PFSK-1 (cell line): ENCODE results near the gene GGTA1.

Experiments
- FOXP2 ChIP-seq: optimal IDR thresholded peaks from 2 replicates; pipeline ENCODE3; 2011; ENCODE audit warnings: borderline replicate concordance, control low read depth, inconsistent platforms; ENCODE audit not compliant: insufficient read depth; ENCODE audit errors: extremely low read length, extremely low read depth
- POLR2AphosphoS5 ChIP-seq: IDR thresholded peaks from 2 replicates; pipeline ENCODE4 v1.6.1; 2012; ENCODE audit warnings: low read depth, mild to moderate bottlenecking, control low read depth, low read length, moderate library complexity
- SIN3A ChIP-seq: IDR thresholded peaks from 2 replicates; pipeline ENCODE4 v1.6.1; 2012; ENCODE audit warnings: mild to moderate bottlenecking, low read length, moderate library complexity, borderline replicate concordance; ENCODE audit not compliant: insufficient read depth
- TAF1 ChIP-seq: IDR thresholded peaks from 2 replicates; pipeline ENCODE4 v1.6.1; 2012; ENCODE audit warnings: low read length, control low read depth, borderline replicate concordance; ENCODE audit not compliant: insufficient read depth
- TF ChIP-seq, protein P1 (sequence below), 2 experiments: IDR thresholded peaks; 2 replicates each; pipeline versions ENCODE4 v1.6.1 to v1.8.0; 2011 to 2012; ENCODE audit warnings: low read depth in 2 of 2, low read length in 2 of 2, control low read depth in 1 of 2, inconsistent platforms in 1 of 2, mild to moderate bottlenecking in 1 of 2, moderate library complexity in 1 of 2; ENCODE audit not compliant: insufficient read depth in 1 of 2

The GGTA1 gene

DNA sequence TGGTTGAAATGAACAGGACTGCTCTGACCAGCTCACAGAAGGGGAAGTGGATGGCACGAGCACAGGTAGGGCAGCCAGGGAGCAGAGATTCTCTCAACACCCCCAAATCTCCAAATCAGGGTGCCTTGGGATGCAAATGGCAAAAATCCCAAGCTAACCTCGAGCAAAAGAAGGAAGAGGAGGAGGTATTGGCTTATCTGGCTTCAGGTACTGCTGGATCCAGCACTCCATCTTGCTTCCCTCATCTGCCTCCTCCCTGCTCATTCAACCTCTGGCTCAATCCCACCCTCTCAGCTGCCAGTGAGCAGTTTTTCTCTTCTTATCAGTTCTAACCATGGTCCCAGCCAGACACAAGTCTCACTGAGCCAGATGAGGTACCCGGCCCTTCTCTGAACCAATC is 41.6 kb upstream of the GGTA1 start:
- TF ChIP-seq, protein P1, sequence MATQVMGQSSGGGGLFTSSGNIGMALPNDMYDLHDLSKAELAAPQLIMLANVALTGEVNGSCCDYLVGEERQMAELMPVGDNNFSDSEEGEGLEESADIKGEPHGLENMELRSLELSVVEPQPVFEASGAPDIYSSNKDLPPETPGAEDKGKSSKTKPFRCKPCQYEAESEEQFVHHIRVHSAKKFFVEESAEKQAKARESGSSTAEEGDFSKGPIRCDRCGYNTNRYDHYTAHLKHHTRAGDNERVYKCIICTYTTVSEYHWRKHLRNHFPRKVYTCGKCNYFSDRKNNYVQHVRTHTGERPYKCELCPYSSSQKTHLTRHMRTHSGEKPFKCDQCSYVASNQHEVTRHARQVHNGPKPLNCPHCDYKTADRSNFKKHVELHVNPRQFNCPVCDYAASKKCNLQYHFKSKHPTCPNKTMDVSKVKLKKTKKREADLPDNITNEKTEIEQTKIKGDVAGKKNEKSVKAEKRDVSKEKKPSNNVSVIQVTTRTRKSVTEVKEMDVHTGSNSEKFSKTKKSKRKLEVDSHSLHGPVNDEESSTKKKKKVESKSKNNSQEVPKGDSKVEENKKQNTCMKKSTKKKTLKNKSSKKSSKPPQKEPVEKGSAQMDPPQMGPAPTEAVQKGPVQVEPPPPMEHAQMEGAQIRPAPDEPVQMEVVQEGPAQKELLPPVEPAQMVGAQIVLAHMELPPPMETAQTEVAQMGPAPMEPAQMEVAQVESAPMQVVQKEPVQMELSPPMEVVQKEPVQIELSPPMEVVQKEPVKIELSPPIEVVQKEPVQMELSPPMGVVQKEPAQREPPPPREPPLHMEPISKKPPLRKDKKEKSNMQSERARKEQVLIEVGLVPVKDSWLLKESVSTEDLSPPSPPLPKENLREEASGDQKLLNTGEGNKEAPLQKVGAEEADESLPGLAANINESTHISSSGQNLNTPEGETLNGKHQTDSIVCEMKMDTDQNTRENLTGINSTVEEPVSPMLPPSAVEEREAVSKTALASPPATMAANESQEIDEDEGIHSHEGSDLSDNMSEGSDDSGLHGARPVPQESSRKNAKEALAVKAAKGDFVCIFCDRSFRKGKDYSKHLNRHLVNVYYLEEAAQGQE (IDR thresholded peaks at IDR 0.05; ENCODE audit: insufficient read depth in 1 of 2, low read depth in 2 of 2, low read length in 2 of 2), result no peak
- TF ChIP-seq SIN3A (no peak), FOXP2 (no peak), TAF1 (no peak), POLR2AphosphoS5 (no peak)

DNA sequence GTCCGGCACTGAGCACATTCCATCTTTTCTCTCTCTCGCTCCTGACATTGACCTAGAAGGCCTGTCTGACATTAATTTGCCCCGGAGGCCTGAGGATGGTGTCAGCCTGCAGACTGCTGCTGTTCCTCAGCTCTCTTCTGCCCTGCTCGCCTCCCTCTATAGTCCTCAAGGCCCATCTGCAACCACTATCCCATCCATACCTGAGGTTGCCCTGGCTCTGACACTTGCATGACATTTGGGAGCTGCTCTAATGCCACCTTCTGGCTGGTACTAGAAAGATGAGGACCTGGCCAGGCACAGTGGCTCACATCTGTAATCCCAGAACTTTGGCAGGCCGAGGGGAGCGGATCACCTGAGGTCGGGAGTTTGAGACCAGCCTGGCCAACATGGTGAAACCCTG is 38.6 kb upstream of the GGTA1 start:
- TF ChIP-seq FOXP2 (no peak), POLR2AphosphoS5 (no peak), SIN3A (no peak), TAF1 (no peak)
- TF ChIP-seq, protein P1 (IDR thresholded peaks at IDR 0.05; ENCODE audit: insufficient read depth in 1 of 2, low read depth in 2 of 2, low read length in 2 of 2), result no peak

DNA sequence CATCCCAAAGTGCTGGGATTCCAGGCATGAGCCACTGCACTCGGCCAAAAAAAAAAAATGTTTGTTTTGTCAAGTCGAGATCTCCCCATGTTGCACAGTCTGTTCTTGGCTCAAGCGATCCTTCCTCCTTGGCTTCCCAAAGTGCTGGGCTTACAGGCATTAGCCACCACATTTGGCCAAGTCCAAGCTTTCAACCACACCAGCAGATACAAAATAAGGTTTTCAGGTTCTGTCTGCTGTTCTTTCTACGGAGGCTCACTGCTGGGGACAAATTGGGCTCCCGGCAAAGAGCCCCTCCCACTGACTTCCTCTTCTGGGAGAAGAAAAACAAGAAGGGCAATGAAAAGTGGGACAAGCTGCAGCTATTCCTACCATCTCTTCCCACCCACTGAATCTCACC is 37.6 kb upstream of the GGTA1 start:
- TF ChIP-seq SIN3A (no peak), FOXP2 (no peak), POLR2AphosphoS5 (no peak), TAF1 (no peak)
- TF ChIP-seq, protein P1 (IDR thresholded peaks at IDR 0.05; ENCODE audit: insufficient read depth in 1 of 2, low read depth in 2 of 2, low read length in 2 of 2), result no peak

DNA sequence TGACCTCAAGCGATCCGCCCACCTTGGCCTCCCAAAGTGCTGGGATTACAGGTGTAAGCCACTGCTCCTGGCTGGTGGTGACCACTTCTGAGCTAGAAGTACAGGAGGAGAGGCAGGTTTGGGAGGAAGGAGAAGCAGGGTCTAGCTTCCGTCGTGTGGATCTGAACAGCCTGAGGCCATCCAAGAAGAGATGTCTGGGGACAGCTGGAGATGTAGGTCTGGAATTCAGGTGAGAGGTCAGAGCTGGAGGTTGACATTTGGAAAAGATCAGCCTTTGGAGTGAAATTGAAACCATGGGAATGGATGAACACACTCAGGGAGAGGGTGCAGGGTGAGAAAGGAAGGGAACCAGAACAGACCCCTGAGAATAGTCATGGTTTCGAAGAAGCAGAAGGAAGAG is 33.2 kb upstream of the GGTA1 start:
- no peak for TF ChIP-seq TAF1
- TF ChIP-seq, protein P1 (IDR thresholded peaks at IDR 0.05; ENCODE audit: insufficient read depth in 1 of 2, low read depth in 2 of 2, low read length in 2 of 2), result no peak
- no peak for TF ChIP-seq FOXP2
- no peak for TF ChIP-seq SIN3A
- no peak for TF ChIP-seq POLR2AphosphoS5
